Liver (tissue), 9 donors: ENCODE results near the gene CLEC17A. TPM values are rescaled to one million over a fixed set of nuclear protein-coding genes. Genes with fewer than 3 reads are reported as not detected.
A peak's percentile ranks its signal among the peaks of the same experiment; 100 is the strongest.

Experiments used
- DNase-seq: peaks from one replicate; pipeline ENCODE4 v3.0.0-alpha.2; 2017; ENCODE audit warnings: low spot score
- H3K27ac ChIP-seq, 2 donors: one replicate each; pipeline ENCODE4 v1.7.0; 2013; ENCODE audit warnings: inconsistent platforms in 2 of 2, low read length in 2 of 2, control low read depth in 1 of 2, low read depth in 1 of 2, mild to moderate bottlenecking in 1 of 2
- H3K27me3 ChIP-seq, 4 donors: one replicate each; pipeline versions ENCODE4 v1.6.1 to v1.7.0; 2013; ENCODE audit warnings: low read length in 3 of 4, inconsistent platforms in 1 of 4, mild to moderate bottlenecking in 1 of 4, moderate library complexity in 1 of 4; ENCODE audit not compliant: control insufficient read depth in 4 of 4, insufficient read depth in 4 of 4
- H3K36me3 ChIP-seq, 4 donors: one replicate each; pipeline versions ENCODE4 v1.6.1 to v1.7.0; 2013; ENCODE audit warnings: low read length in 3 of 4, mild to moderate bottlenecking in 3 of 4, low read depth in 1 of 4, moderate library complexity in 1 of 4; ENCODE audit not compliant: control insufficient read depth in 4 of 4, insufficient read depth in 3 of 4
- H3K4me1 ChIP-seq, 4 donors: one replicate each; pipeline versions ENCODE4 v1.6.1 to v1.7.0; 2013; ENCODE audit warnings: low read length in 3 of 4, mild to moderate bottlenecking in 3 of 4, moderate library complexity in 1 of 4; ENCODE audit not compliant: control insufficient read depth in 4 of 4, insufficient read depth in 4 of 4
- H3K4me3 ChIP-seq, 3 donors: one replicate each; pipeline versions ENCODE4 v1.6.1 to v1.7.0; 2013; ENCODE audit warnings: low read length in 3 of 3, control low read depth in 1 of 3, low read depth in 1 of 3, mild to moderate bottlenecking in 1 of 3
- H3K9ac ChIP-seq, 2 donors: one replicate each; pipeline ENCODE4 v1.7.0; 2013; ENCODE audit warnings: low read length in 2 of 2, mild to moderate bottlenecking in 2 of 2, moderate library complexity in 2 of 2, control low read depth in 1 of 2, low read depth in 1 of 2
- H3K9me3 ChIP-seq, 4 donors: one replicate each; pipeline versions ENCODE4 v1.6.1 to v1.7.0; 2013; ENCODE audit warnings: low read length in 3 of 4; ENCODE audit not compliant: control insufficient read depth in 4 of 4
- ATF3 ChIP-seq: IDR thresholded peaks from 2 replicates; pipeline ENCODE4 v1.6.1; 2016; ENCODE audit warnings: antibody characterized with exemption
- CTCF ChIP-seq: fragments of 150-350 bp; IDR thresholded peaks from 2 replicates; pipeline ENCODE4 v1.5.1; 2017; ENCODE audit warnings: improper control_type of control experiment, low read depth, low read length; ENCODE audit not compliant: missing input control
- FOXA1 ChIP-seq: IDR thresholded peaks from 2 replicates; pipeline ENCODE4 v1.6.1; 2016; ENCODE audit warnings: antibody characterized with exemption
- GABPA ChIP-seq, 2 donors: IDR thresholded peaks in 1 of 2; conservative IDR thresholded peaks in 1 of 2; 2 replicates each; pipeline ENCODE4 v1.6.1; 2016; ENCODE audit warnings: antibody characterized with exemption in 2 of 2, mild to moderate bottlenecking in 1 of 2, moderate library complexity in 1 of 2
- HNF4A ChIP-seq, 2 donors: conservative IDR thresholded peaks; 2 replicates each; pipeline ENCODE4 v1.6.1; 2016; ENCODE audit warnings: antibody characterized with exemption in 2 of 2, mild to moderate bottlenecking in 2 of 2
- JUND ChIP-seq, 2 donors: IDR thresholded peaks; 2 replicates each; pipeline ENCODE4 v1.6.1; 2016; ENCODE audit warnings: antibody characterized with exemption in 2 of 2
- MAX ChIP-seq: IDR thresholded peaks from 2 replicates; pipeline ENCODE4 v1.6.1; 2016; ENCODE audit warnings: antibody characterized with exemption
- RAD21 ChIP-seq, 2 donors: IDR thresholded peaks; 2 replicates each; pipeline ENCODE4 v1.6.1; 2016; ENCODE audit warnings: antibody characterized with exemption in 2 of 2, mild to moderate bottlenecking in 2 of 2
- REST ChIP-seq: IDR thresholded peaks from 2 replicates; pipeline ENCODE4 v1.6.1; 2016; ENCODE audit warnings: antibody characterized with exemption, mild to moderate bottlenecking
- RXRA ChIP-seq, 2 donors: IDR thresholded peaks; 2 replicates each; pipeline ENCODE4 v1.6.1; 2017 to 2018; ENCODE audit warnings: antibody characterized with exemption in 2 of 2, mild to moderate bottlenecking in 1 of 2
- SP1 ChIP-seq: IDR thresholded peaks from 2 replicates; pipeline ENCODE4 v1.6.1; 2018; ENCODE audit warnings: antibody characterized with exemption, mild to moderate bottlenecking
- TAF1 ChIP-seq: conservative IDR thresholded peaks from 2 replicates; pipeline ENCODE4 v1.6.1; 2016; ENCODE audit warnings: antibody characterized with exemption, mild to moderate bottlenecking
- YY1 ChIP-seq: IDR thresholded peaks from 2 replicates; pipeline ENCODE4 v1.6.1; 2016; ENCODE audit warnings: antibody characterized with exemption, mild to moderate bottlenecking
- WGBS: extraction: QIAGEN DNeasy Blood & Tissue Kit; methylation state at CpG from one replicate; pipeline ENCODE4 v1.1.7; 2013; 5-methylcytosine and 5-hydroxymethylcytosine counted together
- polyA plus RNA-seq, 2 donors: library from polyadenylated mRNA; stranded (reverse) in 1 of 2; unstranded in 1 of 2; fragments of 200-250 nt in 1 of 2; fragments of >200 nt in 1 of 2; fragmentation: Nextera tagmentation in 1 of 2; extraction: Ambion mirVana in 1 of 2; gene quantifications; one replicate each; pipeline versions ENCODE4 v1.2.1 to v1.2.3, GENCODE V29; 2013 to 2015
- total RNA-seq, 2 donors: library from RNA; depleted of rRNA; stranded (reverse); fragments of >200 nt; gene quantifications; one replicate each; pipeline ENCODE4 v1.2.3, GENCODE V29; 2014
- donor health status: healthy.
- donor health status: healthy.
- donor health status: healthy.
- donor health status: healthy.
- donor health status: healthy.

CLEC17A gene
- total and polyA plus RNA-seq, 4 donors: 0.22 to 0.28 TPM; not detected in 2

- 84% methylated on average over 12 of the region's 12 CpGs for WGBS
- H3K27me3 ChIP-seq: no peaks in the 10 kb centered on the region
- no peak overlapping the region for H3K4me3 ChIP-seq
- no peak overlapping the region for H3K9ac ChIP-seq
- no peak overlapping the region for H3K27ac ChIP-seq
- DNase-seq: no peak
- peaks cover 21 to 56% (median 45%) of the 10 kb centered on the region in 4 donors for H3K4me1 ChIP-seq
- H3K36me3 ChIP-seq: peaks cover 0 to 3% (median 0%) of the 10 kb centered on the region in 4 donors
- H3K9me3 ChIP-seq: no peaks in the 10 kb centered on the region
- TF ChIP-seq YY1 (no peak), REST (no peak), SP1 (no peak), RXRA (IDR thresholded peaks at IDR 0.05) (no peak), TAF1 (no peak), GABPA (IDR thresholded peaks at IDR 0.05 in 1 of 2, conservative IDR thresholded peaks at IDR 0.05 in 1 of 2) (no peak), HNF4A (conservative IDR thresholded peaks at IDR 0.05) (no peak), ATF3 (no peak), MAX (no peak), CTCF (no peak), JUND (IDR thresholded peaks at IDR 0.05) (no peak)
These were observed 26.8 kb upstream of the CLEC17A start for GRCh38 chr19:14555918-14556661.

- 11% methylated on average over 18 of the region's 18 CpGs for WGBS
- H3K9ac ChIP-seq: no peak overlapping the region
- no peaks in the 10 kb centered on the region for H3K27me3 ChIP-seq
- H3K36me3 ChIP-seq: peaks cover 0 to 3% (median 0%) of the 10 kb centered on the region in 4 donors
- peak; percentile 85 for DNase-seq
- peaks cover 21 to 57% (median 47%) of the 10 kb centered on the region in 4 donors for H3K4me1 ChIP-seq
- H3K4me3 ChIP-seq: peak overlapping the region in 1 of 3 donors; percentile 16
- peak; percentile 90 for TF ChIP-seq CTCF
- TF ChIP-seq FOXA1: no peak
- no peak for TF ChIP-seq SP1
- TF ChIP-seq RXRA (IDR thresholded peaks at IDR 0.05): peak in 1 of 2 donors; percentile 42
- peak in 1 of 2 donors; percentile 21 for TF ChIP-seq HNF4A (conservative IDR thresholded peaks at IDR 0.05)
- peak; percentile 62 to 85 for TF ChIP-seq RAD21 (IDR thresholded peaks at IDR 0.05)
- H3K9me3 ChIP-seq: no peaks in the 10 kb centered on the region
- no peak overlapping the region for H3K27ac ChIP-seq
These were observed 26.2 kb upstream of the CLEC17A start for GRCh38 chr19:14556662-14557188.
